HEK293T (cell line): ENCODE measurements around the gene VSTM2B.

Experiments used
- ARNT ChIP-seq: fragments of 450-650 bp; IDR thresholded peaks from 2 replicates; pipeline ENCODE4 v1.6.1; 2017; ENCODE audit warnings: mild to moderate bottlenecking
- BHLHE40 ChIP-seq: fragments of 450-650 bp; IDR thresholded peaks from 2 replicates; pipeline ENCODE4 v1.6.1; 2016; ENCODE audit warnings: mild to moderate bottlenecking, moderate library complexity, borderline replicate concordance
- CTBP1 ChIP-seq: fragments of 450-650 bp; IDR thresholded peaks from 2 replicates; pipeline ENCODE4 v1.6.1; 2016; ENCODE audit warnings: borderline replicate concordance
- ELF4 ChIP-seq: fragments of 450-650 bp; IDR thresholded peaks from 2 replicates; pipeline ENCODE4 v1.6.1; 2017; ENCODE audit warnings: antibody characterized with exemption
- FOXA1 ChIP-seq: fragments of 450-650 bp; IDR thresholded peaks from 2 replicates; pipeline ENCODE4 v1.6.1; 2016; ENCODE audit warnings: mild to moderate bottlenecking
- FOXM1 ChIP-seq: fragments of 450-650 bp; IDR thresholded peaks from 2 replicates; pipeline ENCODE4 v1.6.1; 2017; ENCODE audit warnings: mild to moderate bottlenecking, borderline replicate concordance
- HDGF ChIP-seq: fragments of 450-650 bp; IDR thresholded peaks from 2 replicates; pipeline ENCODE4 v1.6.1; 2017; ENCODE audit warnings: antibody characterized with exemption, borderline replicate concordance
- L3MBTL2 ChIP-seq: fragments of 450-650 bp; conservative IDR thresholded peaks from 2 replicates; pipeline ENCODE4 v1.6.1; 2016; ENCODE audit warnings: mild to moderate bottlenecking
- NFRKB ChIP-seq: fragments of 450-650 bp; IDR thresholded peaks from 2 replicates; pipeline ENCODE4 v1.6.1; 2016; ENCODE audit warnings: mild to moderate bottlenecking, moderate library complexity
- PKNOX1 ChIP-seq: fragments of 450-650 bp; IDR thresholded peaks from 2 replicates; pipeline ENCODE4 v1.6.1; 2016
- SP1 ChIP-seq: fragments of 450-650 bp; IDR thresholded peaks from 2 replicates; pipeline ENCODE4 v1.6.1; 2017
- TARDBP ChIP-seq: fragments of 450-650 bp; IDR thresholded peaks from 2 replicates; pipeline ENCODE4 v1.6.1; 2016
- ZNF384 ChIP-seq: fragments of 450-650 bp; IDR thresholded peaks from 2 replicates; pipeline ENCODE4 v1.6.1; 2016

GRCh38 chr19:29508181-29508580 lies 17.6 kb upstream of the VSTM2B start:
- TF ChIP-seq FOXA1 (no peak), ELF4 (no peak), CTBP1 (no peak), BHLHE40 (no peak), FOXM1 (no peak), SP1 (no peak), NFRKB (no peak), ZNF384 (no peak), PKNOX1 (no peak), L3MBTL2 (no peak), TARDBP (no peak), ARNT (no peak), HDGF (no peak)
